H9 (cell line): ENCODE data around the gene ZNFX1. TPM values are rescaled to one million over a fixed set of nuclear protein-coding genes. Genes with fewer than 3 reads are reported as not detected.

Experiments used
- DNase-seq: peaks from one replicate; pipeline ENCODE4 v3.0.0-alpha.2; 2017
- H2AFZ ChIP-seq: one replicate; pipeline ENCODE4 v1.6.1; 2013; ENCODE audit warnings: mild to moderate bottlenecking, low read length, control low read depth, moderate library complexity
- H2AK5ac ChIP-seq: 2 replicates; pipeline ENCODE4 v1.6.1; 2013; ENCODE audit warnings: low read length, control low read depth, mixed read lengths; ENCODE audit not compliant: insufficient read length
- H2BK120ac ChIP-seq: one replicate; pipeline ENCODE4 v1.6.1; 2013; ENCODE audit warnings: low read depth, mild to moderate bottlenecking, low read length, control low read depth, inconsistent platforms; ENCODE audit not compliant: poor library complexity, severe bottlenecking
- H2BK12ac ChIP-seq: 2 replicates; pipeline ENCODE4 v1.6.1; 2013; ENCODE audit warnings: low read length, control low read depth, mixed read lengths, low read depth; ENCODE audit not compliant: insufficient read length
- H2BK15ac ChIP-seq: 2 replicates; pipeline ENCODE4 v1.6.1; 2013; ENCODE audit warnings: low read depth, low read length, control low read depth
- H2BK20ac ChIP-seq: one replicate; pipeline ENCODE4 v1.6.1; 2013; ENCODE audit warnings: low read depth, mild to moderate bottlenecking, low read length, control low read depth, inconsistent platforms; ENCODE audit not compliant: poor library complexity, severe bottlenecking
- H2BK5ac ChIP-seq: 2 replicates; pipeline ENCODE4 v1.6.1; 2013; ENCODE audit warnings: low read length, control low read depth, mixed read lengths; ENCODE audit not compliant: insufficient read length
- H3K14ac ChIP-seq: 2 replicates; pipeline ENCODE4 v1.6.1; 2013; ENCODE audit warnings: low read length, control low read depth; ENCODE audit not compliant: insufficient read depth
- H3K18ac ChIP-seq: 2 replicates; pipeline ENCODE4 v1.6.1; 2013; ENCODE audit warnings: low read depth, mild to moderate bottlenecking, mixed read lengths, low read length, control low read depth; ENCODE audit not compliant: insufficient read length
- H3K23ac ChIP-seq: 2 replicates; pipeline ENCODE4 v1.6.1; 2013; ENCODE audit warnings: low read length, control low read depth, mixed read lengths, low read depth; ENCODE audit not compliant: insufficient read length
- H3K23me2 ChIP-seq: 2 replicates; pipeline ENCODE4 v1.6.1; 2013; ENCODE audit warnings: low read depth, mild to moderate bottlenecking, mixed read lengths, low read length, control low read depth; ENCODE audit not compliant: insufficient read length, poor library complexity, severe bottlenecking
- H3K27ac ChIP-seq: 2 replicates; pipeline ENCODE4 v1.5.1; 2013; ENCODE audit warnings: low read length, control low read depth, mixed read lengths, low read depth; ENCODE audit not compliant: insufficient read length
- H3K27me3 ChIP-seq: 2 replicates; pipeline ENCODE4 v1.6.1; 2013; ENCODE audit warnings: low read length, control low read depth, inconsistent platforms; ENCODE audit not compliant: insufficient read depth
- H3K4ac ChIP-seq: 2 replicates; pipeline ENCODE4 v1.6.1; 2013; ENCODE audit warnings: low read depth, mild to moderate bottlenecking, control low read depth, inconsistent platforms, low read length, moderate library complexity
- H3K4me1 ChIP-seq: 2 replicates; pipeline ENCODE4 v1.6.1; 2013; ENCODE audit warnings: low read length, control low read depth, inconsistent platforms; ENCODE audit not compliant: insufficient read depth
- H3K4me2 ChIP-seq: 2 replicates; pipeline ENCODE4 v1.6.1; 2013; ENCODE audit warnings: low read length, control low read depth, mixed read lengths; ENCODE audit not compliant: insufficient read length, insufficient read depth
- H3K56ac ChIP-seq: 2 replicates; pipeline ENCODE4 v1.6.1; 2013; ENCODE audit warnings: low read depth, mild to moderate bottlenecking, mixed read lengths, low read length, control low read depth; ENCODE audit not compliant: insufficient read length
- H3K79me1 ChIP-seq: 2 replicates; pipeline ENCODE4 v1.6.1; 2013; ENCODE audit warnings: low read depth, mild to moderate bottlenecking, moderate library complexity, low read length, control low read depth, inconsistent platforms; ENCODE audit not compliant: insufficient read depth, poor library complexity, severe bottlenecking
- H3K79me2 ChIP-seq: 2 replicates; pipeline ENCODE4 v1.6.1; 2013; ENCODE audit warnings: low read length, control low read depth, inconsistent platforms; ENCODE audit not compliant: insufficient read depth
- H3K9ac ChIP-seq: 2 replicates; pipeline ENCODE4 v1.6.1; 2013; ENCODE audit warnings: low read length, control low read depth, mixed read lengths; ENCODE audit not compliant: insufficient read length; ENCODE audit errors: extremely low read depth
- H3K9me3 ChIP-seq: one replicate; pipeline ENCODE4 v1.6.1; 2013; ENCODE audit warnings: low read depth, low read length, inconsistent platforms; ENCODE audit not compliant: control insufficient read depth
- H3T11ph ChIP-seq: one replicate; pipeline ENCODE4 v1.6.1; 2013; ENCODE audit warnings: mild to moderate bottlenecking, low read length, control low read depth, inconsistent platforms
- H4K20me1 ChIP-seq: one replicate; pipeline ENCODE4 v1.6.1; 2013; ENCODE audit not compliant: control insufficient read depth, insufficient read length, insufficient read depth
- H4K5ac ChIP-seq: 2 replicates; pipeline ENCODE4 v1.6.1; 2013; ENCODE audit warnings: low read depth, mild to moderate bottlenecking, mixed read lengths, low read length, control low read depth; ENCODE audit not compliant: insufficient read length
- H4K8ac ChIP-seq: replicated peaks from 2 replicates; pipeline ENCODE4 v1.6.1; 2013; ENCODE audit warnings: low read length, control low read depth, mixed read lengths, low read depth; ENCODE audit not compliant: insufficient read length
- H4K91ac ChIP-seq: 2 replicates; pipeline ENCODE4 v1.6.1; 2013; ENCODE audit warnings: low read depth, mild to moderate bottlenecking, moderate library complexity, mixed read lengths, low read length, control low read depth; ENCODE audit not compliant: insufficient read length
- H3K27ac Mint-ChIP-seq, 3 experiments: 2 replicates in 2 of 3; 3 replicates in 1 of 3; pipeline ENCODE4 v1.8.0; 2020 to 2021; ENCODE audit warnings: mixed read lengths in 3 of 3, mild to moderate bottlenecking in 1 of 3, moderate library complexity in 1 of 3
- H3K27me3 Mint-ChIP-seq: 2 replicates; pipeline ENCODE4 v1.8.0; 2021; ENCODE audit warnings: low read depth, mild to moderate bottlenecking, moderate library complexity, mixed read lengths
- H3K36me3 Mint-ChIP-seq, 3 experiments: 2 replicates in 2 of 3; 3 replicates in 1 of 3; pipeline ENCODE4 v1.8.0; 2020 to 2021; ENCODE audit warnings: low read depth in 3 of 3, mixed read lengths in 3 of 3; ENCODE audit not compliant: insufficient read depth in 1 of 3
- H3K4me1 Mint-ChIP-seq, 2 experiments: 2 replicates each; pipeline ENCODE4 v1.8.0; 2020; ENCODE audit warnings: mixed read lengths in 2 of 2
- H3K4me3 Mint-ChIP-seq, 2 experiments: 2 replicates in 1 of 2; 3 replicates in 1 of 2; pipeline ENCODE4 v1.8.0; 2020 to 2021; ENCODE audit warnings: mild to moderate bottlenecking in 2 of 2, mixed read lengths in 2 of 2, moderate library complexity in 1 of 2
- H3K9me3 Mint-ChIP-seq, 2 experiments: 2 replicates in 1 of 2; 3 replicates in 1 of 2; pipeline ENCODE4 v1.8.0; 2020; ENCODE audit warnings: mild to moderate bottlenecking in 2 of 2, mixed read lengths in 2 of 2, moderate library complexity in 1 of 2
- CTCF ChIP-seq: fragments of 200-600 bp; sonication (generic); conservative IDR thresholded peaks from 3 replicates; pipeline ENCODE4 v1.8.0; 2021; ENCODE audit warnings: antibody characterized with exemption, mild to moderate bottlenecking
- WGBS: extraction: QIAGEN DNeasy Blood & Tissue Kit; methylation state at CpG from one replicate; pipeline ENCODE4 v1.1.7; 2013; ENCODE audit warnings: missing lambda C conversion rate, low lambda C conversion rate, mixed read lengths; ENCODE audit not compliant: insufficient read length; ENCODE audit errors: extremely low coverage; 5-methylcytosine and 5-hydroxymethylcytosine counted together
- total RNA-seq: library from RNA; stranded (reverse); gene quantifications from 2 replicates; pipeline ENCODE4 v1.2.1, GENCODE V29; 2021

ZNFX1 gene
- total RNA-seq, 1 experiment from 2014 or later, result 13.3 TPM

- H2BK15ac ChIP-seq, result no peak overlapping the region
- Mint-ChIP-seq H3K27me3 (peaks cover 2% of the 10 kb centered on the region; the same call in 1 of the 2 replicates), H3K4me1 (peaks cover 53 to 68% of the 10 kb centered on the region in 2 experiments), H3K36me3 (peaks cover 60 to 91% (median 78%) of the 10 kb centered on the region in 3 experiments), H3K27ac (peak overlapping the region in 2 of 3 experiments; percentile 62 to 95; a peak in 3 of 7 replicates), H3K4me3 (no peak overlapping the region), H3K9me3 (peaks cover 0 to 9% of the 10 kb centered on the region in 2 experiments; a peak in 2 of 5 replicates)
- no peaks in the 10 kb centered on the region for H4K20me1 ChIP-seq
- H2BK5ac ChIP-seq, result no peak overlapping the region
- no peak overlapping the region for H2BK12ac ChIP-seq
- TF ChIP-seq CTCF, result no peak
- no peak overlapping the region for H4K5ac ChIP-seq
- no peak overlapping the region for H2BK20ac ChIP-seq
- no peak overlapping the region for H3K14ac ChIP-seq
- no peaks in the 10 kb centered on the region for H3K9me3 ChIP-seq
- H3K27me3 ChIP-seq, result no peaks in the 10 kb centered on the region
- DNase-seq, result no peak
- no peaks in the 10 kb centered on the region for H3K79me1 ChIP-seq
- H2AFZ ChIP-seq, result no peak overlapping the region
- no peak overlapping the region for H2AK5ac ChIP-seq
- no peak overlapping the region for H4K91ac ChIP-seq
- H2BK120ac ChIP-seq, result no peak overlapping the region
- H3K79me2 ChIP-seq, result peaks cover 19% of the 10 kb centered on the region; the same call in 1 of the 2 replicates
- no peak overlapping the region for H3K56ac ChIP-seq
- peak overlapping the region; percentile 38 for H3K27ac ChIP-seq
- no peak overlapping the region for H3T11ph ChIP-seq
- H3K23me2 ChIP-seq, result no peaks in the 10 kb centered on the region
- H3K4me1 ChIP-seq, result no peaks in the 10 kb centered on the region
- H3K23ac ChIP-seq, result no peak overlapping the region
- H3K9ac ChIP-seq, result no peak overlapping the region
- no peak overlapping the region for H3K18ac ChIP-seq
- no peak overlapping the region for H4K8ac ChIP-seq
- no peak overlapping the region for H3K4me2 ChIP-seq
- no CpG with 5 or more reads among the region's 2 CpGs for WGBS
- no peak overlapping the region for H3K4ac ChIP-seq
These were observed 10.4 kb upstream of the ZNFX1 start for GRCh38 chr20:49288250-49288751.
